K562 (cell line): Measurements from ENCODE around the gene MYOM1. TPM values are rescaled to one million over a fixed set of nuclear protein-coding genes. Genes with fewer than 3 reads are reported as not detected.
A peak's percentile ranks its signal among the peaks of the same experiment; 100 is the strongest.

Experiments used
- CBFA2T3 ChIP-seq: fragments of 450-650 bp; IDR thresholded peaks from 2 replicates; pipeline ENCODE4 v1.6.1; 2017
- CHD4 ChIP-seq: fragments of 200-600 bp; sonication (generic); IDR thresholded peaks from 3 replicates; pipeline ENCODE4 v1.6.1; 2012; ENCODE audit warnings: low read depth, mild to moderate bottlenecking, mixed read lengths, low read length, inconsistent platforms; ENCODE audit not compliant: insufficient read depth, insufficient replicate concordance, poor library complexity, severe bottlenecking
- CHD7 ChIP-seq: fragments of 200-600 bp; sonication (generic); IDR thresholded peaks from one replicate; pipeline ENCODE4 v1.6.1; 2012; ENCODE audit warnings: mild to moderate bottlenecking, low read depth, low read length, inconsistent platforms
- CXXC5 ChIP-seq: fragments of 250-450 bp; sonication (Bioruptor Pico); IDR thresholded peaks from 2 replicates; pipeline ENCODE4 v1.8.0; 2022; ENCODE audit warnings: inconsistent platforms, mild to moderate bottlenecking, moderate library complexity
- ELK3 ChIP-seq: fragments of 450-650 bp; formaldehyde crosslinking; IDR thresholded peaks from 2 replicates; pipeline ENCODE4 v1.4.0; 2020; ENCODE audit warnings: mild to moderate bottlenecking
- FOXA3 ChIP-seq, 2 experiments: fragments of 450-650 bp in 1 of 2; sonication (generic) in 1 of 2; formaldehyde crosslinking; IDR thresholded peaks in 1 of 2; conservative IDR thresholded peaks in 1 of 2; 2 replicates each; pipeline versions ENCODE4 v1.4.0 to v1.8.0; 2020 to 2022; ENCODE audit warnings: mild to moderate bottlenecking in 2 of 2, missing genetic modification reagents in 1 of 2
- GATAD2B ChIP-seq: fragments of 450-650 bp; IDR thresholded peaks from 2 replicates; pipeline ENCODE4 v1.6.1; 2017; ENCODE audit warnings: mild to moderate bottlenecking, borderline replicate concordance
- HDAC2 ChIP-seq: fragments of 450-650 bp; IDR thresholded peaks from 2 replicates; pipeline ENCODE4 v1.6.1; 2016; ENCODE audit warnings: mild to moderate bottlenecking
- RBM14 ChIP-seq: fragments of 200-400 bp; formaldehyde crosslinking; IDR thresholded peaks from 2 replicates; pipeline ENCODE4 v1.6.1; 2018; ENCODE audit warnings: low read depth, mild to moderate bottlenecking, low read length, moderate library complexity, borderline replicate concordance; ENCODE audit not compliant: insufficient read depth
- SNIP1 ChIP-seq: fragments of 450-650 bp; IDR thresholded peaks from 2 replicates; pipeline ENCODE4 v1.7.1; 2017; ENCODE audit warnings: low read depth, mild to moderate bottlenecking
- STAT6 ChIP-seq: sonication (generic); formaldehyde crosslinking; IDR thresholded peaks from 2 replicates; pipeline ENCODE4 v1.8.1; 2023; ENCODE audit warnings: mild to moderate bottlenecking, missing genetic modification reagents
- polyA plus RNA-seq, 8 experiments: library from polyadenylated mRNA; depleted of rRNA in 4 of 8; stranded (reverse) in 5 of 8; unstranded in 3 of 8; fragments of >200 nt; fragmentation: Nextera tagmentation in 2 of 8; fragmentation: Illumina TruSeq in 1 of 8; extraction: Ambion mirVana in 2 of 8; extraction: Trizol in 1 of 8; gene quantifications; 2 replicates each; pipeline versions ENCODE4 v1.2.1 to v1.2.3, GENCODE V29; 2011 to 2014; ENCODE audit warnings: inconsistent platforms in 1 of 8, missing spikeins in 1 of 8
- total RNA-seq, 7 experiments: library from RNA; depleted of rRNA in 6 of 7; stranded (reverse); fragments of >200 nt in 6 of 7; fragmentation: Illumina TruSeq in 2 of 7; extraction: Trizol in 2 of 7; gene quantifications; 2 replicates each; pipeline versions ENCODE4 v1.2.1 to v1.2.3, GENCODE V29; 2011 to 2021; ENCODE audit warnings: low replicate concordance in 1 of 7

The MYOM1 gene
- total and polyA plus RNA-seq, 9 of the 15 experiments (the other 6 are each of a cell fraction or from before 2014, with no cell fraction given): 0.01 to 0.62 (median 0.25) TPM

GRCh38 chr18:3261373-3262233, 41.8 kb upstream of the MYOM1 start, which contains the start of gene MYL12B (continued):
- TF ChIP-seq STAT6 (CRISPR knock-in tag) (no peak), CXXC5 (CRISPR knock-in tag) (peak; percentile 100), GATAD2B (peak; percentile 93), CHD7 (no peak), FOXA3 (CRISPR knock-in tag; conservative IDR thresholded peaks at IDR 0.05 in 1 of 2, IDR thresholded peaks at IDR 0.05 in 1 of 2) (0 out of 4 replicates have a peak, but pooled peaks of 1 of the 2 experiments have one; percentile 14), CBFA2T3 (peak; percentile 31), SNIP1 (no peak), ELK3 (CRISPR knock-in tag) (no peak), CHD4 (no peak), RBM14 (no peak), HDAC2 (peak; percentile 69; the same call in 1 of the 2 replicates)
